ENCODE data around the gene SSTR3. TPM values are rescaled to one million over a fixed set of nuclear protein-coding genes. Genes with fewer than 3 reads are reported as not detected.

The SSTR3 gene
- total RNA-seq, 1 donor from 2014 or later: 0.06 TPM

DNA sequence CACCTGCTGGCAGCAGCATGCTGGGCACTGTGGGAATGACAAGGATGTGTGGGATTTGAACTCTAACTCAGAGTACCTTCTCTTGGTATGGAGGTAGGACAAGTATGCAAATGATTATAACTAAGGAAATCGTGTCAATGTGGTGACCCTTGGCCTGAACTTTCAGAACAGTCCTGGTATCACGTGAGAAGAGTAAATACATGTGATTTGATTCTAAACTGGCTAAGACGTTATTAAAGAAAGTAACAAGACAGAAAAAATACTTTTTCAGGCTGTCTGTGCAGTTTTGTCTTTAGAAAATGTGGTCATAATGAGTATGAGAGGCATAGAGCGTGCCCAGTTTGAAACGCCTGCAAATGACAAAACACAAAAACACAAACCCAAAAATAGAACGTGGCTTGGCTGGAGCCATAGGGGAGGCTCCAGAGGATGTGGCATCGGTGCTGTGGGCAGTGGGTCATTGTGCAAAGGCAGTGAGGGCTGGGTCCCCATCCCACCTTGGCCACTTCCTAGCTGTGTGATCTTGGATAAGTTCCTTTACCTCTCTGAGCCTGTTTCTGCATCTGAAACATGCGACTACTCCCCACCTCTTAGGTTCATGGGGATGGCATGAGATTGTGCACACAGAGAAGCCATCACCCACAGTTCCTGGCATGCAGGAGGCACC is 44.2 kb downstream of the SSTR3 start:
- DNase-seq (ENCODE audit: low spot score): no peak

DNA sequence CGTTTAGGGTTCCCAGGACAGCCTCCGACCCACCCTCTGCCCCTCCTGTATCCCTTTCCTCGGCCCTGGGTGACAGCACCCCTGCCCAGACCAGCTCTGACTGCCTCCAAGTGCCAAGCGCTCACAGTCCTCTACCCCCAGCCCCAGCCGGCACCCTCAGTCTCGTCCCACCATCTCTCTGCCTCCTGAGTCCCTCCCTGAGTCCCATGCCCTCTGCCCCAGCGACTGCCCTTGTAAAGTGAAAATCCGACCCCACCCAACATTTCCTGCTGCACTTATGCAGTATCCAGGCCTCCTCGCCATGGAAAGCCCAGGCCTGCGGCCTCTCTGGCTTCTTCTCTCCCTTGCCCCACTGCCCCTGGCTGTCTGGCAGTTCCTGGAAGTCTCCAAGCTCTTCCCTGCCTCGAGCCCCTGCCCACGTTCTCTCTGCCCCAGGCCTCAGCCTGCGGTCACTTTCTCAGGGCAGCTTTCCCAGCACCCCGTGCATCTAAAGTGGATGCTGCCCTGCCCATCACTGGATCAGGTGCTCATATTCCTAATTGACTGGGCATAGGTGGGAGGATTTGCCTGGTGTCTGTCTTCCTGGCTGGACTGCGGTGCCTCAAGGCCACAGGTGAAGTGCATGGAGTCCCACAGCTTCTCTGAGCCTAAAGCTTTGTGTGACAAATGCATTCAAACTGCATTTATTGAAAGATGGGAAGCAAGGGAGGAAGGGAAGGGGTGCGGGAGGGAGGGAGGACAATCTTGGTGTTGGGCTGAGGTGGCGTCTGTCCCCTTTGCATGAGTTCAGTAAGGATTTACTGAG is 44.9 kb downstream of the SSTR3 start:
- no peak for DNase-seq (ENCODE audit: low spot score)

DNA sequence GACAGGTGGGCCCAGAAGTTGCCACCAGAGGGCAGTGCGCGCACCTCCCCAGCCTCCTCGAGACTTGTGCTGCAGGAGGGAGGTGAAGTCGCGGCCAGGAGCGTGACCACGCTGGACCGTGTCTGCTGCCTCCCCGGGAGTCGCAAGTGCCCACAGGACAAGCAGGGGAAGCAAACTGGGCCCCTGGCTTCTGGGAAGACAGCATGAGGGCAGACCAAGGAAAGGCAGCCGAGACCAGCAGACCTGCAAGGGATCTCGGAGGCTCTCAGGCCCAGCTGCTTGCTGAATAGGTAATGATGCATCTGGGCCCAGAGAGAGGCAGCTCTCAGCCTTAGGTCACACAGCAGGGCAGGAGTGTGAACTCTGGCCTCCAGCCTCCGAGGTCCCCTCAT is 45.6 kb downstream of the SSTR3 start:
- peak; percentile 85 for DNase-seq (ENCODE audit: low spot score)

DNA sequence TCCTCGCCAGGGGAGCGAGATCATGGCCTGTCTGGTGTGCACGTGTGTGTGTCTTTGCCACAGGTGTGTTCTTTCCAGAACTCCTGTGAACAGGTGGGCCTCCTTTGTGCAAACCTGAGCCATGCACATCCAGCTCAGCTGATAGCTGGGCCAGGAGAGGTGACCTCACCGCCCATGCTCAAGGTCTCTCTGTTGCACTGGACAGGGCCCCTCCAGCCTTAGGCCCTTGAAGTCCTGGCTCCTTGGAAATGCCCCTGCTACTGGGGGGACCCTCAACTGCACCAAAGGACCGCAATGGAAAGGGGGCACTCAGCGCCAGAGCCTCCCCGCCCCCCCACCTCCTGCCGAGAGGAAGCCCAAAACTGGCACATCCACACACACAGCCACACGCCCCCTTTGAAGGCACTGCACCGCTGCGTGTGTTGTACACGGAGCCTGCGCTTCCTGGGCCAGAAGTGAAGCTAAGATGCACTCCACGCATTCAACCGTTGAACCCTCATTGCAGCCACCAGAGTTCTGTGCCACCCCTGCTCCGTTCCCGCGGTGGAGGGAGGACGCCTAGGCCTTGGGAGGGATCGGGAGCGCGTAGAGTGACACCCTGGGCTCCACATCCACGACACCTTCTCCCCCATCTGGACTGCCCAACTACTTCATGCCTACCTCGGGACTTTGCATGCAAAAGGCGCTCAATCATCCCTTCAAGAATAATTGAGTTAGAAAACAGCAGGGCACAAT is 46.2 kb downstream of the SSTR3 start:
- DNase-seq (ENCODE audit: low spot score): no peak

DNA sequence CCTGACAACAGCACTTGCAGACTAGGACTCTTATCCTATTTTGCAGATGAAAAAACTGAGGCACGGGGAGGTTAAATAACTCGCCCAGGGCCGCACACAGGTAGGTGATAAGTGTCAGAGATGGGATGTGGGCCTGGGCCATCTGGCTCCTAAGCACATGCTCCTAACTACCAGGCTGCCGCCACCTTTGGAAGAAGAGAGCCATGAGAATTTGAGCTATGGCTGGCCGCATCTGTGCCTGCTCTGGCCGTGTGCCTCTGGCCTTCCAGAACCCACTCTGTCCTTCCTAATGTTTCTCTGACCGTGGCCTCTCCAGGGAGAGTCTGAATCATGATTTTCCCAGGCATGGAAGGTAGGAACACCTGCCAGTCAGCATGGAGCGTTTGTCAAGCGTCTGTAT is 47.2 kb downstream of the SSTR3 start:
- no peak for DNase-seq (ENCODE audit: low spot score)

DNA sequence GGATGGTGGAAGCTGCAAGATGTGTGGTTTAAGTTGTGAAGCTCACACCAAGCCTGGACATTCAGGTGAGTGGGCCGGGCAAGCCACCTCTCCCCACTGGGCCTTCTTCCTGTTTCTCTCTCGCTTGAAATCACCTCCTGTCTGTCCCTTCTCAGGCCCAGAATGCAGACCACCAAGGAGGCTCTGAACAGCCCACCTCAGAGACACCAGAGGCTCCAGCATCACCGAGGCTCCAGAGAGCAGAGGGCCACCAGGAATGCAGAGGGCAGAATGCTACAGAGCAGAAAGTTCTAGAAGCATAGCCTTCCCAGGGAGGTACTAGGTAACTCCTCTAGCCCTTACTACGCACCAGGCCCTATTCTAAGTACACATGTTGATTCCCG is 47.8 kb downstream of the SSTR3 start:
- DNase-seq (ENCODE audit: low spot score): no peak

DNA sequence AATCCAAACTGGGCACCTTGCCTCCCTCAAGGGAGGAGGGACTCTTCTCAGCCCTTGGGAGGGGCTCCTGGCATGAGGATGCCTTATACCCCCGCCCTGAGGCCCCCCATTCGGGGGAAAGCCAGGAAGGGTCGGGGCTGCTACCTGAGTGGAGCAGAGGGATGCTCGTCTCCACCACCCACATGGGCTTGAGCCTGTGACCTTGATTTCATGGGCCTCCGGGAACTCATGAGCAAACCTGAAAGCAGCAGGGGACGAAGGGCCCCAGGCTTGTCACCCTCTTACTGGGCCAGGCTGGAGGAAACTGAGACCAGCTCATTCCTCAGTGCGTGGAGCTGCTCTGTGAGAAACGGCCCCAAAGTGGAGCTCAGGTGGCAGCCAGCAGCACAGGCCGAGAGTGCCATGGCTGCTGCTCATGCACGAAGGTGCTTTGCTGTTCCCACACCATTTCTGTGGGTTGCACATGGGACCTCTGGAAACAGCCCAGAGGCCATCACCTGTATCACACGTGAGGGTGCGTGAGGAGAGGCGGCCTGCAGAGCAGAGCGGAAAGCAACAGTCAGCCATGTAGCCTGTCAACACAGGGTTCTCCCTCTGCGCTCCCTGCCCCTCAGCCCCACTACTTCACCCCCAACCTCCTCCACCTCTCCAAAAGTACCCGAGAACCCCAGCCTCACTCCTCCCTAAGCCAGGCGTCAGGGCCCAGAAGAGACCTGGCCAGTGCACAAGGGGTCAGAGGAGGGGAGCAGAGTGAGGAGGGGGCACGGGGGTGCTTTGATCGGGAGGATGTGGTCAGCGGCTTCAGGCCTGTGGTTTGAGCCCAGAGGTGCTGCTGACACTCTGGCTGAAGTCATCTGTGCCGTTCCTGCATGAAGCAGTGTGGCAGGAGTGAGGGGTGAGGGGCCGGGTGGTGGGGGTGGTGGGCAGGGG is 48.4 kb downstream of the SSTR3 start:
- no peak for DNase-seq (ENCODE audit: low spot score)

DNA sequence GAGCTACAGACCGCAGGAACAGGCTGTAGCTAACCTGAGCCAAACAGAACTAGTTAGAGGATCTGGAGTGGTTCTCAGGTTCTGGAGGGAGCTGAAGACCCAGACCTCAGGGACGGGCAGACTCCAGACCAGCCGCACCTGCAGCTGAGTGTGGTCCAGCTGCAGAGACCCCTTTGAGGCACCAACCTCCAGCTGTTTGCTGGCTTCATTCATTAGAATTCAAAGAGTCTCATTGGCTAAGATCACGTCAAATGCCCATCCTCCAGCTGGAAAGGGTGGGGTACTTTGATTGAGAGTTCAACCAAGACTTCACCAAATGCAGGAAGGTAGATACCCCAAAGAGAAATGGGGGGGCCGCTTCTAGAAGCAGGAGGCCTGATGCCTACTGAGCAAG is 49.2 kb downstream of the SSTR3 start:
- no peak for DNase-seq (ENCODE audit: low spot score)

DNA sequence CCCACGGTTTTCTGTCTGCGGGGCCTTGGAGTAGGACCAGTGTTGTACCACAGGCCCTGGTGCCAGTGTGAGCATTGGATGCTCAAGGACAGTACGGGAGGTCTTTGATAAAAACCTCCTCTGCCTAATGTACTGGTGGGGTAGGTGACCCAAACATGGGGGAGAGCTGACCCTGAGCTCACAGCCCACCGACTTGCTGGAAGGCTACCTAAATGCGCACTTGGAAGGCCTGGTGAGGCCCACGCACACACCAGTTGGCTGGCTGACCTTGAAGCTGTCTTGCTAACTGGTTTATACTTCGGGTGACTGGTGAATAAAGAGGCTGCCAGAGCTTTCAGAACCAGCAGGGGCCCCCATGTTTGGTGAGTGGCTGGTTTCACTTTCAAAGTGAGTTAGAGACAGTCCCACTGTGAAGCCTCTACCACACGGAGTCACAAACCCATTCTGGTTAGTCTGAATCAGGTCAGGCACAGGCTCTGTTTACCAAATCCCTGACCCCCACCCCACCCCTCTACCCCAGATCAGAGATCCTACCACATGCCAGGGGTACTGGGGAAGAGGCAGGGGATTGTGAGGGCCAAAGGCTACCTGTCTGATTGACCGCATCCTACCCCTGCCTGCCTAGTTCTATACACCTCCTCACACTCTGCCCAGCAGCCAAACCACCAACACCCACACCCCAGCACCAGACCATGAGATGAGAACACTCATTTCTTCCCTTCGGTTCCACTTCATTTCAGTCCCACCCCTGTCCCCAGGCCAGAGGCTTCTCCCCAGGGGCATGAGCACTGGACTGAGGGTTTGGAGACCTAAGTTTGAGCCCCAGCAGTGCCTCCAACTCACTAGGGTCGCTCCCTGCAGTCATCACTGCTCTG is 49.8 kb downstream of the SSTR3 start:
- no peak for DNase-seq (ENCODE audit: low spot score)

DNA sequence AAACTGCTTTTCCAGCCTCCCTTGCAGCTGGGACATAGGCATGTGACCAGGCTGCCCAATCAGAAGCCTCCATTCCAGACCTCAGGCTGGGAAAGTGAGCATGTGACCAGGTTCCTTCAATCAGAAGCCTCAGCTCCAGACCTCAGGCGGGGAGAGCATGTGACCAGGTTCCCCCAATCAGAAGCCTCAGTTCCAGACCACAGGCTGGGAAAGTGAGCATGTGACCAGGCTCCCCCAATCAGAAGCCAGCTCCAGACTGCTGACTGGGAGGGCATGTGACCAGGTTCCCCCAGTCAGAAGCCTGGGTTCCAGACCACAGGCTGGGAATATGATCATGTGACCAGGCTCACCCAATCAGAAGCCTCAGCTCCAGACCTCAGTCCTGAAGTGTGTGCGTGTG is 50.8 kb downstream of the SSTR3 start:
- no peak for DNase-seq (ENCODE audit: low spot score)

DNA sequence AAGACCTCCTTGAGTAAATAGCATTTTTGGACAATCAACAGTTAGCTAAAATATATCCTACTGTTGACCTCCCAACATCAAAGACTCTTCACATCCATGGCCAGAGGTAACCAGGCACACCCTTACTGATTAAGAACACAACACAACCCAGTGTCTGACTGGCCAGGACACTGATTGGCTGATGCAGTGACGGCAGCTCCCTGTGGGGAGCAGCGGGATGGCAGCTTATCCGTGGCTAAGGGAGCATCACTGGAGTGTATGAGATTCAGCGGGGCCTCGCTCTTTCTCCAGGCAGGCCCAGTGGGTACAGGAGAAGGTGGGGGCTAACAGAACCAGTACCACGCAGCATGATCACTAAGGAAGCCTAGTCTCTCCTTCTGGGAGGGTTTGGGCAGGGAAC is 52.2 kb downstream of the SSTR3 start:
- DNase-seq (ENCODE audit: low spot score): no peak

DNA sequence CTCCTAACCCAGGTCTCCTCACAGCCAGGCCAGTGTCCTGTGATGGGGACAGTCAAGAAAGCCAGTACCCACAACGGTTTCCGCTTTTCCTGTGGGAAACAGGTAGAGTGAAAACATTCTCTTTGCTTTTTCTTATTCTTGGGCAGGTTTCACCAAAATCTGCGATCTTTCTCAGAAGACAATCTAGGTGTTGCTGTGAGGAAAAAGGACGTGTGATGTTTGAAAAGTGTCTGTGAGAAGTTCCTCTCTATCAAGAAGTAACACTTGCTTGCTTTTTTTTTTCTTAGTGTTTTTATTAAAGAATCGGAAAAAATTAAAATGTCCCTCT is 53.4 kb downstream of the SSTR3 start:
- DNase-seq (ENCODE audit: low spot score): no peak

DNA sequence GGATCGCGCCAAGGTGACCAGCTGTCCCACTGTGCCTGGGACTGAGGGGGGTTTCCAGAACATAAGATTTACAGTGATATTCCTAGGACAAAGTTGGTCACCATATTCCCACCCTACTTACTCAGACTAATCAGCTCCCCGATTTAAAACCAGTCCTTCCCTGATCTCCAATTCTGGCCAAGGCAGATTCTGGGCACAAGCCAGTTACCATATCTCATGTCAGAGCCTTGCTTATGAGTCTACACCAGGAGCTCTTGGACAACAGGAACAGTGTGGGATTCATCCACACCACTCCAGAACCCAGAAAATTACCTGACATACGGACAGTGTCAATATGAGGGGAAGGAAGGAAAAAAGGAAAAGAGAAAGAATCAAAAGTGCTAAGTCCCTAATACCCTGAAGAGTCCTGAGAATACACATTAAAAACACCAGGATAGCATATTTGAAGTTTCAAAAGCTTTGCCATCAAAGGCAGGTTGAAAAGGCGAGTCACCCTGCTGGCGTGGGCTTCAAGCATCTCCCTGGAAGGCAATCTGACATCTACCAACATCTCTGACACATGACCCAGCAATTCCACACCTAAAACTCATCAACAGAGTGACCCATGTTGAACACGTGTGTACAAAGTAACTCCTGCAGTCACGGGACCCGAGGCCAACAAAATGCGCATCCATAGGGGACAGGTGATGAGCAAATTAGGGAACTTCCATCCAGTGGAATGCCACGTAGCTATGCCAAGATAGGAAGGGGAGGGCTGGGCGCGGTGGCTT is 54.6 kb downstream of the SSTR3 start:
- no peak for DNase-seq (ENCODE audit: low spot score)

DNA sequence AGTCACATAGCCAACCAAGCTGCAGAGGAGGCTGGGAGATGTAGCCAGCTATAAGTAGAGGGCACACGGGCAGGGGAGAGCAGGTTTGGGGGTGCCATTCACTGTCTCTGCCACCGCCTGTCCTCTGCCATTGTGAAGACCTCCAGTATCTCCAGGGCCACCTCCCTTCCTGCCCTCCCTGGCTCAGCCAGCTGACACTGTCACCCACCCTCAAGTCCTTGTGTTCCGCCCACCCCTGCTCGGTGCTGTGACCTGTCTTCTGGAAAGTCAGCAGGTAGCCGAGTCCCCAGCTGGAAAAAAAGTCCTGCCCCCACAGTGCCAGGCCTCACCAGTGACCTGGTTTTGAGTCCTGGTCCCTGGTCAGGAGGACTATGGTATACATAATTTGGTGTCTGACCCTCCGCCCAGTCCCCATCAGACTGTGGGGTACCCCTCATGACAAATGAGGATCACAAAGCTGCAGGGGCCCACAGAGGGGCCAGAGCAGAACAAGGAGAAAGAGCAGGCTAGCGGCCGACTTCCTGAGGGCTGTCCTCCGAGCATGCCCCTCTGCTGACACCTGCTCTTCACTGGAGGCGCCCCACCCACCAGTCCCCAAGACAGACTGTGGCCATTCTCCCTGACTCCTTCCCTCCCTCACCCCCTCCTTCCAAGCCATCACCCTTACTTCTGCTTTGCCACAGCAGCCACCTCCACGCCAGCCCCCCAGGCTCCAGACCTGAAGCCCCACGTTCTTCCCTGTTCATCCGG is 55.4 kb downstream of the SSTR3 start:
- DNase-seq (ENCODE audit: low spot score): no peak

DNA sequence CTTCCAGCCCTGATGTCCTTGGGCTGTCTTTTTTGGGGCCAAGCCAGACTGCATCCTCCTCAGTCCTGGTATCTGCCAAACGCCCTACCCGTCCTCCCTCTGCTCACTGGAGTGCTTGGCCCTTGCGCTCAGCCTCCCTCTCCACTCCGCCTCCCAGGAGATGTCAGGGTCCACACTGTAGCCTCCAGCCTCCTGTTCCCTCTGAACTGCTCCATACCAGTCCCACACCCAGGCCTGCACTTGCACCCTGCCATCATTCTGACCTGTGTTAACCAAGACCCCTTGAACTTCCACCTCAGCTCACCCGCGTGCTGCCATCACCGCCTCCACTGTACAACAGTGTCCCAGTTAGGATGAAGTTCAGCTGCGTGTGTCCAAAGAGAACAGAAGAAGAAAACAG is 56.3 kb downstream of the SSTR3 start:
- DNase-seq (ENCODE audit: low spot score): no peak

DNA sequence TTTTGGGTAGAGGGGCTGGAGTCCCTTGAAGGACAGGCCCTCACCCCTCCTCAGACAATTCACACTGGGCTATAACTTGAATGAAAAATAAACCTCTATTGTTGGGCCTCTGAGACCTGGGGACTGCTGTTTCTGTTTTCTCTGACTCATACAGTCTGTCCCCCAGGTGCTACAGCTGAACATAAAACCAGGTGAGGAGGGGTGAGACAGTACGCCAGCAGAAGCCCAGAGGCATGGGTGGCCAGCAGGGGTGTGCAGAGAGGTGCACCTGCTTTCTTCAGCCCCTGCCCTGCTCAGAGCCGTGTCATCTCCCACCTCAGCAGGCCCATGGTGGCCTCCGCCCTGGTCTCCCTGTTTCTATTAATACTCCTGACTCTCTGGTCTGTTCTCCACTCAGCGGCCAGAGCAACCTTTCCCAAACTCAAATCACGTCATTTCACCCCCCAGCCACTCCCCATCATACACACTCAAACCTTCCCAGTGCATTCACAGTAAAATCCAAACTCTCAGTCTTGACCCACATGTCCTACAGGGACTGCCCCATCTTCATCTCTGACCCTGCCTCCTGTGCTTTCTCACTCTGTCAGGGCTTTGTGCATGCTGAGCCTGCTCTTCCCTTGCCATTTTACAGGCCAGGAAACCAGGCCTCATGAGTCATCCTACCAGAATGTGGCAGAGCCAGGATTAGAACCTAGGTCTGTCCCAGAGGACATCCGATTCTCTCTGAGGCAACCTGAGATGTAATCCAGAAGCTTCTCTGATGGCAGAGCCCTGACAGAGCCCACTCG is 57.2 kb downstream of the SSTR3 start:
- DNase-seq (ENCODE audit: low spot score): no peak

Data from mucosa of gallbladder (tissue), 1 donor.